ENCODE results near the gene FILIP1.
"Not testable (repeated sequence)": the region's sequence is repeated elsewhere in the genome, so short reads cannot be mapped to it uniquely, and the experiment has no call there.

The FILIP1 gene

DNA sequence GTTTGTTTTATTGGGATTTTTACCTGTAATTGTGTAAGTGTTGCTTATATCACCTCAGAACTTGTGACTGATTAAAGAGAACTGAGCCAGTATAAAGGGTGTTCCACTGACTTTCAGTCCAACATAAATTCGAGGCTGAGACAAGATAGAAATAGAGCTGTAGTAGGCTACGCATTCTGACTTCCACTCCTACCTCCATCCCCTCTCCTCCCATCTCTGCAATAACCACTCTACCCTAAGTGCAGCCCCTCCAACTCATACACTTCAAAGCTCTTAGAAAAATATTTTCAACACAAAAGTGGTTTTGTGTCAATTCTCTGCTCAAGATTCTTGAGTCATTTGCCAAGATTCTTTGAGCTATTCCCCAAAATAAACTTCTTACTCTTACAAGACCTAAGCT is 48.7 kb downstream of the FILIP1 start:
- CTCF ChIA-PET: interaction anchor here (0.6 to 1.7 kb wide), 4 partner anchors 11 to 82 kb away, joined by 3 to 4 read pairs (median 3); no protein-coding TSS in a partner anchor
- DNase-seq (ENCODE audit: low read depth, low spot score): no peak
- TF ChIP-seq, protein P1, sequence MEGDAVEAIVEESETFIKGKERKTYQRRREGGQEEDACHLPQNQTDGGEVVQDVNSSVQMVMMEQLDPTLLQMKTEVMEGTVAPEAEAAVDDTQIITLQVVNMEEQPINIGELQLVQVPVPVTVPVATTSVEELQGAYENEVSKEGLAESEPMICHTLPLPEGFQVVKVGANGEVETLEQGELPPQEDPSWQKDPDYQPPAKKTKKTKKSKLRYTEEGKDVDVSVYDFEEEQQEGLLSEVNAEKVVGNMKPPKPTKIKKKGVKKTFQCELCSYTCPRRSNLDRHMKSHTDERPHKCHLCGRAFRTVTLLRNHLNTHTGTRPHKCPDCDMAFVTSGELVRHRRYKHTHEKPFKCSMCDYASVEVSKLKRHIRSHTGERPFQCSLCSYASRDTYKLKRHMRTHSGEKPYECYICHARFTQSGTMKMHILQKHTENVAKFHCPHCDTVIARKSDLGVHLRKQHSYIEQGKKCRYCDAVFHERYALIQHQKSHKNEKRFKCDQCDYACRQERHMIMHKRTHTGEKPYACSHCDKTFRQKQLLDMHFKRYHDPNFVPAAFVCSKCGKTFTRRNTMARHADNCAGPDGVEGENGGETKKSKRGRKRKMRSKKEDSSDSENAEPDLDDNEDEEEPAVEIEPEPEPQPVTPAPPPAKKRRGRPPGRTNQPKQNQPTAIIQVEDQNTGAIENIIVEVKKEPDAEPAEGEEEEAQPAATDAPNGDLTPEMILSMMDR (IDR thresholded peaks at IDR 0.05; ENCODE audit: insufficient read depth, low read length, missing control alignments): no peak
- POLR2A ChIA-PET: no interaction called here
- H3K4me3 ChIP-seq (ENCODE audit: low read depth, low read length): no peak overlapping the region

DNA sequence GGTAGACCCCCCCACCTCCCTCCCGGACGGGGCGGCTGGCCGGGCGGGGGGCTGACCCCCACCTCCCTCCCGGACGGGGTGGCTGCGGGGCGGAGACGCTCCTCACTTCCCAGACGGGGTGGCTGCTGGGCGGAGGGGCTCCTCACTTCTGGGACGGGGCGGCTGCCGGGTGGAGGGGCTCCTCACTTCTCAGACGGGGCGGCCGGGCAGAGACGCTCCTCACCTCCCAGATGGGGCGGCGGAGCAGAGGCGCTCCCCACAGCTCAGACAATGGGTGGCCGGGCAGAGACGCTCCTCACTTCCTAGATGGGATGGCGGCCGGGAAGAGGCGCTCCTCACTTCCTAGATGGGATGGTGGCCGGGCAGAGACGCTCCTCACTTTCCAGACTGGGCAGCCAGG is 51.7 kb downstream of the FILIP1 start:
- POLR2A ChIA-PET; CTCF ChIA-PET; DNase-seq (ENCODE audit: low read depth, low spot score); H3K4me3 ChIP-seq (ENCODE audit: low read depth, low read length): not testable (repeated sequence)

DNA sequence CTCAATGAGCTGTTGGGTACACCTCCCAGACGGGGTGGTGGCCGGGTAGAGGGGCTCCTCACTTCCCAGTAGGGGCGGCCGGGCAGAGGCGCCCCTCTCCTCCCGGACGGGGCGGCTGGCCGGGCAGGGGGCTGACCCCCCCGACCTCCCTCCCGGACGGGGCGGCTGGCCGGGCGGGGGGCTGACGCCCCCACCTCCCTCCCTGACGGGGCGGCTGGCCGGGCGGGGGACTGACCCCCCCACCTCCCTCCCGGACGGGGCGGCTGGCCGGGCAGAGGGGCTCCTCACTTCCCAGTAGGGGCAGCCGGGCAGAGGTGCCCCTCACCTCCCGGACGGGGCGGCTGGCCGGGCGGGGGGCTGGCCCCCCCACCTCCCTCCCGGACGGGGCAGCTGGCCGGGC is 52.1 kb downstream of the FILIP1 start:
- DNase-seq (ENCODE audit: low read depth, low spot score); CTCF ChIA-PET; H3K4me3 ChIP-seq (ENCODE audit: low read depth, low read length); POLR2A ChIA-PET: not testable (repeated sequence)

DNA sequence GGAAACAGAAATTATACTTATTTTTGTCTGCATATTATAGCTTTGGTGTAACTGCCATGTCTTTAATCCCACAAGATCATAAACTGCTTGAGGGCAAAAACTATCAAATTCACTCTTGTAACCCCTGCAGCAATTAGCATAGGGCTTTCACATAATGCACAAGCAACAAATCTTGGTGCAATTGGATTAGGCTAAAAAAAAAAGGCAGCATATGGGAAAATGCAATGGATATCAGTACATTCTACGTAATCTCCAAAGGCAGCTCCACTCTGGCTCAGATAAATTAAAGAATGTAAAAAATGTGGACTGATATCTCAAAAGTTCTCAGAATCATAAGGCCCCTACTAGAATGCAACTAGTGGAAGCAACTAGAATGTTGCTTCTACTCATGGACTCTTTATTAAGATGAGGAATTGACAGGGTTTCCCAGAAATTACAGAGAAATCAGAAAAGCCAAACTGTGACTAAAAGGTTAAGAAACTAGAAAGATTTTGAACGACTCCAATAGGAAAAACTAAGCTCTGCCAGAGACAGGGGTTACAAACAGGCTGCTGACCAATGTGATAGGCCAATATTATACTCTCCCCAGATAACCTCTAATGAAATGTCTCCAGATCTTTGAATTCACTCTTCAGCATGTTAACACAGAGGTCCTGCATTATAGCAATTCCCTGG is 55.0 kb downstream of the FILIP1 start:
- POLR2A ChIA-PET: interaction anchor here (0.6 kb wide), 1 partner anchor 17 kb away, joined by 3 read pairs; no protein-coding TSS in a partner anchor

DNA sequence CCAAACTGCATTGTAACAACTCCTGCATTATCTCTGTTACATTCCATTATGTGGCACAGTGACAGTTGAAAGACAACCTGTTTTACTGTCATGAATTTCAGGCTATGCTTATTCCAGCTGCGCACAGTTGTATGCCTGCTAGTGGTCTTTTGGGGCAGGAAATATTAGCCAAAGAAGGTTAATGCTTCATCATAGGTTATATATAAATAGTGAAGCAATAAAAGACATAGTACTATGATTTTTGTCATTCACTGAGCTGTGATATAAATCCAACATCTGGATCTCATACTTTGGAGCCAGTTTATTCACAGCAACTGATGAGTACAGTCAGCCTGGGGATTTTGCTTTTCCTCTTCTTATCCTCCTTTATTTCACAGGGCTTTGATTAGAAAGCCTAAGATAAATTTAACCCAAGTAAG is 55.6 kb downstream of the FILIP1 start:
- no peak for DNase-seq (ENCODE audit: low read depth, low spot score)
- H3K4me3 ChIP-seq (ENCODE audit: low read depth, low read length): no peak overlapping the region
- POLR2A ChIA-PET: no interaction called here
- CTCF ChIA-PET: interaction anchor here (1.0 to 1.4 kb wide), 2 partner anchors 8 to 24 kb away, joined by 3 read pairs; no protein-coding TSS in a partner anchor
- TF ChIP-seq, protein P1 (IDR thresholded peaks at IDR 0.05; ENCODE audit: insufficient read depth, low read length, missing control alignments): no peak

More for the DNA sequence above, 55.0 kb downstream of the FILIP1 start:
- TF ChIP-seq, protein P1 (IDR thresholded peaks at IDR 0.05; ENCODE audit: insufficient read depth, low read length, missing control alignments): no peak
- CTCF ChIA-PET: interaction anchor here (1.0 to 1.4 kb wide), 3 partner anchors 8 to 24 kb away, joined by 3 read pairs; no protein-coding TSS in a partner anchor
- H3K4me3 ChIP-seq (ENCODE audit: low read depth, low read length): no peak overlapping the region
- DNase-seq (ENCODE audit: low read depth, low spot score): no peak

DNA sequence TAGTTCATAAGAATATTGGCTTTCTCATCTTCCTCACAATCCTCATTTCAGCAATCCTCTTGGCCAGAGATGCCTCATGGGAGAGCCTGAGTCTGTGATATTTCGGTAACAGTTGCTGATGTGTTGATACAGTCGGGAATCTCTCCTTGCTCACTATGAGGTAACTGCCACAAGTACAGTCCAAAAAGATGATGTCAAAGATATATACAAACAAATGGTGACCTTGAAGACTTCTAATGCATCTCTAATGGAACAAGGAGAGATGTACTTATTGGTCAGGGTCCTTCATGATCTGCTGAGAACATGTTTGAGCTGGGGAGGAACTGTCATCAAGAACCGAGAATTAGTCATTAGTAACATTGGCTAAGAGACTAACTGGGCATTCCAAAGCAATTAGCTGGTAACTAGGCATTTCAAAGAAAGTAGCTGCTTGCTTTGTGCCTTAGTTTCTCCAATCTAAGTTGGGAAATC is 56.1 kb downstream of the FILIP1 start:
- TF ChIP-seq, protein P1 (IDR thresholded peaks at IDR 0.05; ENCODE audit: insufficient read depth, low read length, missing control alignments): no peak
- CTCF ChIA-PET: interaction anchor here (1.4 kb wide), 1 partner anchor 9 kb away, joined by 3 read pairs; no protein-coding TSS in a partner anchor
- POLR2A ChIA-PET: no interaction called here
- no peak overlapping the region for H3K4me3 ChIP-seq (ENCODE audit: low read depth, low read length)
- no peak for DNase-seq (ENCODE audit: low read depth, low spot score)

DNA sequence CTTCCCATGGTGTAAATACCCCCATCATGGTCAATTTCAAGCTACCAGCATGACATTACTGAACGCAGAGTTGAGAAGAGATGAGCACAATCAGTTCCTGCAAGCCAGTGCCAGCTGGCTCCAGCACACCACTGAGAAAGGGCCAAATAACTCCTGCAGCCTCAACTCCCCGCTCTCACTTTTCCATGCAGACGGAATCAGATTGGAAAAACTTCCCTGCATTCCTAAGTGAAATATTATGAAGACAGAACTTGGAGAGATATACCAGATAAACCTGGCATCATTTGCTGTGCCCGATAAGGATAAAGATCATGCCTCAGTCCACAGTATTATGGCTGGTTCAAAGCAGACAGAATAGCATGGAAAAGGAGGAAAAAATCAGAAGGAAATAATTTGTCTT is 56.7 kb downstream of the FILIP1 start:
- TF ChIP-seq, protein P1 (IDR thresholded peaks at IDR 0.05; ENCODE audit: insufficient read depth, low read length, missing control alignments): no peak
- no peak for DNase-seq (ENCODE audit: low read depth, low spot score)
- no peak overlapping the region for H3K4me3 ChIP-seq (ENCODE audit: low read depth, low read length)
- ChIA-PET POLR2A (no interaction called here), CTCF (interaction anchor here (1.4 kb wide), 1 partner anchor 9 kb away, joined by 3 read pairs; no protein-coding TSS in a partner anchor)

DNA sequence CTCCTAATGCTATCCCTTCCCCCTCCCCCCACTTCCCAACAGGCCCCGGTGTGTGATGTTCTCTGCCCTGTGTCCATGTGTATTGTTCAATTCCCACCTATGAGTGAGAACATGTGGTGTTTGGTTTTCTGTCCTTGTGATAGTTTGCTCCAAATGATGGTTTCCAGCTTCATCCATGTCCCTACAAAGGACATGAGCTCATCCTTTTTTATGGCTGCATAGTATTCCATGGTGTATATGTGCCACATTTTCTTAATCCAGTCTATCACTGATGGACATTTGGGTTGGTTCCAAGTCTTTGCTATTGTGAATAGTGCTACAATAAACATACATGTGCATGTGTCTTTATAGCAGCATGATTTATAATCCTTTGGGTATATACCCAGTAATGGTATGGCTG is 60.8 kb downstream of the FILIP1 start:
- CTCF ChIA-PET: interaction anchor here (1.0 kb wide), 1 partner anchor 12 kb away, joined by 3 read pairs; no protein-coding TSS in a partner anchor
- H3K4me3 ChIP-seq (ENCODE audit: low read depth, low read length); POLR2A ChIA-PET; DNase-seq (ENCODE audit: low read depth, low spot score): not testable (repeated sequence)

Measured in AG04449 (cell line).